NCI-H1694 (cell line): ENCODE data around the gene PAK4.

Experiments used
- DNase-seq: peaks from one replicate; lab custom pipeline; 2025; lab: John Stamatoyannopoulos, UW

Gene PAK4

GRCh38 chr19:39146686-39147450 lies 21.3 kb downstream of the PAK4 start:
- DNase-seq: no peak

DNA sequence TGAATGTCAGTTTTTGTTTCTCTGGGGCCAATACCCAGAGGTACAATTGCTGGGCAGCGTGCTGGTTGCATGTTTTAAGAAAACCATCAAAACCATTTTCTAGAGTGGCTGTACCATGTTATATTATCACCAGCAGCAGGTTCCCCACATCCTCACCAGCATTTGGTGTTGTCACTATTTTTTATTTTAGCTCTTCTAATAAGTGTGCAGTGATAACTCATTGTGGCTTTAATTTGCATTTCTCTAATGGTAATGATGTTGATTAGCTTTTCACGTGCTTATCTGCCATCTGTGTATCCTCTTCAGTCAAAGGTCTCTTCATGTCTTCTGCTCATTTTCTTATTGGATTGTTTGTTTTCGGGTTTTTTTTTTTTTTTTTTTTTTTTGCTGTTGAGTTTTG lies 21.9 kb downstream of the PAK4 start:
- DNase-seq: no peak

DNA sequence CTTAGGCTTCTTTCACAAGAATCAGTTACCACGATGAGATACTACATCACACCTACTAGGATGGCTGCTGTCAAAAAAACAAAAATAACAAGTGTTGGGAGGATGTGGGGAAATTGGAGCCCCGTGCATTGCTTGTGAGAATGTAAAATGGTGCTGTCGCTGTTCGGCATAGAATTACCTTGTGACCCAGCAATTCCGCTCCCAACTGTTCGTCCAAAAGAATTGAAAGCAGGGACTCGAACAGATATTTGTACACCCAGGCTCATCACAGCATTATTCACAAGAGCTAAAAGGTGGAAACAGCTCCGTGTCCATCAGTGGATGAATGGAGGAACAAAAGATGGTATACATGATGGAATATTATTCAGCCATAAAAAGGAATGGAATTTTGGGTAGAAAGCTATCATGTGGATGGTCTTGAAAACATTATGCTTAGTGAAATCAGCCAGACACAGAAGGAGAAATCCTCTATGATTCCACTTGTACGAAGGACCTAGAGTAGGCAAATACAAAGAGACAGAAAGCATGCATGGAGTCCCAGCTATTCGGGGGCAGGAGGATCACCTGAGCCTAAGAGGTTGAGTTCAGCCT lies 23.4 kb downstream of the PAK4 start:
- DNase-seq: no peak

DNA sequence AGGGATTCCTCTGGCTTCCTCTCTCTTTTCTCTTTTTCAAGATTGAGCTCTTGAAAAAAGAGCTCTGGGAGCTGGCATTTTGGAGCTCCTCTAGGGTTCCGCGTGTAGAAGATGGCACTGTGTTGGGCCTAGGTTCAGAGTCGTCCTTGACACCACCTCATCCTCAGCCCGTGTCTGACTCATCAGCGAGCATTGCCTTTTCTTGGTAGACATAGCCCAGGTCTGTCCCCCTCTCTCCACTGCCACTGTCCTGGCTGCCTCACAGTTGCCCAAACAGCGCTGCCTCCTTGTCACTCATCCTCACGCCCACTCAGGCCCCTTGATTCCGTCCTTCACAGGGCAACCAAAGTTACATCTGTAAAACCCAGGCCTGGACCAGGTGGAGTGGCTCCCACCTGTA lies 24.6 kb downstream of the PAK4 start:
- DNase-seq: no peak

DNA sequence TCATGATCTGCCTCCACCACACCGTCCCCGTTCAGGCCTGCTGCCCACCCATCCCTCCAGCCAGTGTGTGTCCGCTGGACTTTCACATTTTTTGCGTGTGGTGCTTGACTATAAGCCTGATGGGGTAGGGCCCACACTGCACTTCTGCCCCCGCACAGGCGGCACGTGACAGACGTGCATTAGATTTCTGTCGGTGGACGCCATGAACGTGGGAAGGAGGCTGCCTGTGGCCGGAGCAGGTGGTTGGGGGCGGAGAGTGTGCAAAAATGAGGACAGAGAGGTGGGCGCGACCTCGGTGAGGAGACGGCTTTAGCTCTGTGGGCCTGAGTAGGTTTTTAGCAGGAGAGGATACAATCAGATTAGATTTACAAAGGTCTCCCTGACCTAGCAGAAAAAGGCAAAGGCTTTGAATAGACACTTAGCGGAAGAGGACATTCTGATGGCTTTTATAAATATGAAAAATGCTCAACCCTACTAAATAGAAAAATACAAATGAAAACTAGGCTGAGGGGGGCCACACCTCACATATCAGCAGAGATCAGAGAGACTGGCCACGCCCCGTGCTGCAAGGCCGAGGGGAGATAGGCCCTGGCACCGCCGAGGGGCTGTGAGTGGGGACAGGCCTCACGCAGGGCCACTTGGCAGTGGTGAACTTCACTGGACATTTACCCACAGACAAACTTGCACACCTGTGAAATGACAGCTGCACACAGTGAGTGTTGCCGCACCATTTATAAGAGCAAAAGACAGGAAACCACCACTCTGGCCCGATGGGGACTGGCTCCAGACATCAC lies 25.4 kb downstream of the PAK4 start:
- DNase-seq: no peak

DNA sequence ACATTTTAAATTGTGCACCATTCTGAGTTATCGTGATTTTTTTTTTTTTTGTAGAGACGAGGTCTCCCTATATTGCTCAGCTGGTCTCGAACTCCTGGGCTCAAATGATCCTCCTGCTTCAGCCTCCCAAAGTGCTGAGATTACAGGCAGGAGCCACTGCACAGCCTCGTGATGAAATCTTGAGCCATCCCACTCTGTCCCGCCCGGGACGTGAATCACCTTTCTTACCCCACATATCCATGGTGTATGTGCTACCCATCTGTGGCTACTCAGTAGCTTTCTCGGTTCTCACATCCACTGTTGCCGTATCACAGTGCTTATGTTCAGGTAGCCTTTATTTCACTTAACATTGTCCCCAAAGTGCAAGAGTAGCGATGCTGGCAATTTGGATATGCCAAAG lies 26.5 kb downstream of the PAK4 start:
- DNase-seq: no peak

GRCh38 chr19:39154100-39154628 lies 28.6 kb downstream of the PAK4 start:
- no peak for DNase-seq

DNA sequence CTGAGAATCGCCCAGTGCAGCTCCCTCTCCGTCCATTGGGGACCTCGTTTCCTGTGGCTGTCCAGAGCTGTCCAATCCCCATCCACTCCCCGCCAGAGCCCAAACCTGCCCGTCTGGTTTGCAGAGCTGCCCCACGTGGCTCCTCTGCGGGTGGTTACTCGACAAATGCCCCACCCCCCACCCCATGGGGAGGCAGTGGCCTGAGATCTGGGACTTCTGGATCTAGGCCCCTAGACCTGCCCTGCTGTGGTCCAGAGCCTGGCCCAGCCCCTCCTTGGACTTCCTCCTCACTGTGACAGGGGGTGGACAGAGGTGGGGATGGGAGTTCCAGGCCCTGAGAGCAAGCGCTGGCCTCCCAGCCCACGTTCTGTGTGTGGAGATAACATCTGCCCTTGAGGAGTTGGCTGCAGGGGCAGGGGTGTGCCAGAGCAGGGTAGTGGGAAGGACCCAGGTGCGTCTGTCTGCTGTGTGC lies 29.1 kb downstream of the PAK4 start:
- DNase-seq: no peak

DNA sequence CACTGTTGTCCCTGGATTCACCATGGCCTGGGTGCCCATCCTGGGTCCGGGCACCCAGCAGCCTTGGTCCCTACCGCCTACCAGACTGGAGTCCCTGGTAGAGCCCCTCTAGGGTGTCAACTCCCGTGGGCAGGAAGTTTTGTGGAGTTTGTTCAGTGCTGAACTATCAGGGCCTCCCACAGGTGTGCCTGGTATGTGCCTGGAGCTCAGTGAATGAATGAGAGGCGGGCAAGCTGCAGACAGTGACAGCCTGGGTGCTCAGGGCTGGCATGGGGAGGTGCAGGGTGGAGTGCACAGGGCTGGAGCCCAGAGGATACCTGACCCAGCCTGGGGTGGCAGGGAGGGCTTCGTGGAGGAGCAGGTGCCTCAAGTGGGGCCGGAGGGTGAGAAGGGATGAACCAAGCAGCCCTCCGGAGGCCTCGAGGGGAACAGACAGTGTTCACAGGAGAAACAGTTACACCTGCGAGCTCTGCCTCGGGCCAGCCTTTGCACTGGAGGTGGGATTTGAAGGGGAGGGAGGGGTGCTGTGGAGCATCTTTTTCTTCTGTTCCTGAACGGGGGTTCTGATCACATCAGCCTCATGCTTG lies 29.6 kb downstream of the PAK4 start:
- DNase-seq: no peak

GRCh38 chr19:39155741-39156140 lies 30.2 kb downstream of the PAK4 start:
- no peak for DNase-seq

GRCh38 chr19:39156326-39157230 lies 31.0 kb downstream of the PAK4 start:
- DNase-seq: no peak

DNA sequence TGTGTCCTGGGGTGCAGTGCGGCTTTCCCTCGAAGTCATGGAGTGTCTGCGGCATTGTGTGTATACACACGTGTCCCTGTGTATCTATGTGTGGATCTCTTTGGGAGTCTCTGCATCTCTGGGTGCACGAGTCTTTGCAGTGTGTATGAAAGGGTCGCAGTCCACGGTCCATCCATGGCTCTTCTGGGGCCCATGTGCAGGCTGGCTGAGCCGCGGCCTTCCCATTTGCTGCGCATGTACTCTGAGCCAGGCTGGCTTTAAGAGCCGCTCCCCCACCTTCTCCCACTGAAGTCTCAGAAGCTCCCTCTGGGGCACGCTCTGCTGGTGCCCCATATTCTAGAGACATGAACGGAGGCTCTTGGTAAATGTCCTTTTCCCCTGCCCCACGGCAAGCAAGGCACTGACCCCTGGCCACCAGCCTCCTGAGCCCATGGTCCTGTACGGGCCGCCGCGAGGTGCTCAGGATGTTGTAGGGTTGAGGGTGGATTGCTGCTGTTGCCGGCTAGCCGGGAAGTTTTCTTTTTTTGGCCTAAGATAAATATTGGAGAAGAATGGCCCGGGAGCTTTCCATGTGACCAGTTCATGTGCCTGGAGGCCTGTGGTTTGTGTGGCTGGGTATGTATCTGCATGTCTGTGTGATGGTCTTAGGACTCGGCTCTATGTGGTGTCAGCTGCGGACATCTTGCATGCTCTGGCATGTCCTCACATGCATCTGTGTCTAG lies 31.9 kb downstream of the PAK4 start:
- DNase-seq: no peak

DNA sequence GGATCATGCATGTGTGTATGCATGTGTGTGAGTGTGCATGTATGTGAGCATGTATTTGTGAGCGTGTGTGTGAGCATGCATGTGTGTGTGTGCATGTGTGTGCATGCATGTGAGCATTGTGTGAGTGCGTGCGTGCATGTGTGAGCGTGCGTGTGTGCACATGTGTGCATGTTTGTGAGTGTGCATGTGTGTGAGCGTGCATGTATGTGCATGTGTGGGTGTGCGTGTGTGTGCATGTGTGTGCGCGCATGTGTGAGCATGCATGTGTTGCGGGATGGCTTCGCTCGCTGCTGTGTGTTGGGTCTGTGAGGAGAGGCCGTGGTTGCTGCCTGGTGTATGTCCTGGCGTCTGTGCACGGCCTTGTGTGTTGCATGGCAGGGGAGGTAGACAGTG lies 32.4 kb downstream of the PAK4 start:
- no peak for DNase-seq

GRCh38 chr19:39158646-39159260 lies 33.2 kb downstream of the PAK4 start:
- no peak for DNase-seq

GRCh38 chr19:39160523-39160861 lies 34.9 kb downstream of the PAK4 start:
- DNase-seq: no peak

DNA sequence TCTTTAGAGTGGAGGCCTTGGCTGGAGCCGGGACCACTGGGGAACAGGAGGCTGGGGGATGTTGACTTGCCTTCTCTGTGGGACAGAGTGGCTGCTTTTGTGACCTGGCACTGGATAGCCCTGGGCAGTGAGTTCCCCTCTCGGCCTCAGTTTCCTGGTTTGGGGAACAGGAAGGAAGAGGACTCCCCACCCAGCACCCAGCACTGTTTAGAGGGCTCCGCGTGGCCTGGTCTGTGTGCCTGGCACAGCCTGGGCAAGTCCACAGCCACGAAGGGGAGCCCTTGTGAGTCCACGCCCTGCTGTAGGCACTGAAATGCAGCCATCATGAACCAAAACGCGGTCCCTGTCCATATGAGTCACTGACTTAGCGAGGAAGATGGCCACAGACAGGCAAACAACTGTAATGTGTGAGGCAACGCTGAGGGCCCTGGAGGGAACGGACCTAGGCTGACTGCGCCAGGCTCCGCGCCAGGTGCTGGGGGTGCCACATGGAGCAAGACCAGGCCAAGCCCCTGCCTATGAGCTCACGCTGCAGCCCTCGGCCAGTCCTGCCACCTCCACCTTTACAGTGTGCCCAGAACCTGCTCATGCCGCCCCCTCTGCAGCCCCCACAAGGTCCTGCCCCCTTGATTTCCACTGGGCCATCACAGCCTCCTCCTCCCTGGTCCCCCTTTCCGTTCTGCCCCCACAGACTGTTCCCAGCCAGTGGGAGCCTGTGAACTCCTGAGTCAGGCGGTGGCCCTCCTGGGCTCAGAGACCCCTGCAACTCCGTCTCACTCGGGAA lies 35.5 kb downstream of the PAK4 start:
- DNase-seq: no peak

DNA sequence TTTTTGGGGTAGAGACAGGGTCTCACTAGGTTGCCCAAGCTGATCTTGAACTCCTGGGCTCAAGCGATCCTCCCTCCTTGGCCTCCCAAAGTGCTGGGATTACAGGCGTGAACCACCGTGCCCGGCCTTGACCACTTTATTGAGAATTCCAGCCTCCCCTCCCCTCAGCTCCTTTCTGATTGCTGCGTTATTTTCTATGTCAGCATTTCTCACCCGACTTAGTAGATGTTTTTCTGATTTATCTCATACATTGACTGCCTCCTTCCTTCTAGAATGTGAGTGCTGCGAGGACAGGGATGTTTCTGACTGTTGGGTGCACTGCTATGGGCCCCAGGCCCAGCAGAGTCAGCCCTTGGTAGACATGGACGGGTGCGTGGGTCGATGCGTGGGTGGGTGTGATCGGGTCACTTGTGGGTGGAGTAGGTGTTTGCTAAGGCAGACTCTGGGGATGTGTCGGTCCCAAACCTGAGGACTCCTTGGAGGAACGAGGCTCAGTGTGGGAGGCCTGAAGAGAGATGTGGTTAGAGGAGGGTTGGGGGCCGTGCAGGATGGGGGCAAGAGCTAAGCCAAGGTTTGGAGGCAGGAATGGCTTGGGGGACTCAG lies 37.0 kb downstream of the PAK4 start:
- no peak for DNase-seq

GRCh38 chr19:39163621-39164020 lies 38.0 kb downstream of the PAK4 start:
- no peak for DNase-seq

DNA sequence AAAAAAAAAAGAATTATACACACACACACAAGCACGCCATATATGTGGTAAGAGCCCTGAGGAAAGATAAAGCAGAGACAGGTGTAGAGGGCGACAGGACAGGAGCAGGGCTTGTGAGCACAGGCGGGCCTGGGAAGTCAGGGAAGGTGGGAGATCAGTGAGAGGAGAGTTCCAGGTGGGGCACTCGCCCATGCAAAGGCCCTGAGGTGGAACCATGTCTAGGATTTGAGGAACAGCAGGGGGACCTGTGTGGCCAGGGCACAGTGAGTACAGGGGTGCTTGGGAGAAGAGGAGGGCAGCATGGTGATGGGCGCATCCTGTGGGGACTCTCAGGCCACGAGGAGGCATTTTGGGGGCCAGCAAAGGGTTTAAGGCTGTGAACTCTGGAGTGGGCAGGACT lies 38.7 kb downstream of the PAK4 start:
- no peak for DNase-seq
